IMR-90 (cell line): ENCODE measurements around the gene VHLL.

ENCODE experiments used
- BHLHE40 ChIP-seq: fragments of 150-350 bp; IDR thresholded peaks from 2 replicates; pipeline ENCODE4 v1.6.1; 2016; ENCODE audit warnings: mild to moderate bottlenecking, low read depth, low read length
- MXI1 ChIP-seq: IDR thresholded peaks from 2 replicates; pipeline ENCODE4 v1.6.1; 2012; ENCODE audit warnings: low read depth, mild to moderate bottlenecking, low read length, moderate library complexity, borderline replicate concordance
- POLR2A ChIP-seq: IDR thresholded peaks from 2 replicates; pipeline ENCODE4 v1.6.1; 2012; ENCODE audit warnings: mild to moderate bottlenecking, low read depth, low read length
- TF ChIP-seq, protein P1 (sequence below): conservative IDR thresholded peaks from 2 replicates; pipeline ENCODE4 v1.5.1; 2012; ENCODE audit warnings: mild to moderate bottlenecking, low read depth, low read length, improper control_type of control experiment

DNA sequence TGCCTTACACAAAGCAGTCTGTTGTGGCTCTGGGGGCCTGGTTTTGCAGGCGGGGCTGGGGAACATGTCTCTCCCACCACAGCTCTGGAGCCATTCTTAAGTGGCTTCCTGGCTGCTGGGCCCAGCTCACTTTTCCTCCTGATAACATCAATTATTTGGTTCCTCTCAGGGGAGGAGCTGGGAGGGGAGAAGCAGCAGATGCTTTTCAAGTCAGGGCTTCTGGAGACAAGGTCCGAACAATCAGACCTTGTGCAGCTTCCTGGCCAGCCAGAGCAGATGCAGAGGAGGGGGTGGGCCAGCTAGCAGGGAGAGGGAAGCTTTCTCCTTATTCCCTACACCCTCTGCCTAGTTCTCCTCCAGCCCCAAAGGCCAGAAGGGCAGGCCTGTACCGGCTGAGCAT, 47.6 kb downstream of the VHLL start:
- TF ChIP-seq, protein P1, sequence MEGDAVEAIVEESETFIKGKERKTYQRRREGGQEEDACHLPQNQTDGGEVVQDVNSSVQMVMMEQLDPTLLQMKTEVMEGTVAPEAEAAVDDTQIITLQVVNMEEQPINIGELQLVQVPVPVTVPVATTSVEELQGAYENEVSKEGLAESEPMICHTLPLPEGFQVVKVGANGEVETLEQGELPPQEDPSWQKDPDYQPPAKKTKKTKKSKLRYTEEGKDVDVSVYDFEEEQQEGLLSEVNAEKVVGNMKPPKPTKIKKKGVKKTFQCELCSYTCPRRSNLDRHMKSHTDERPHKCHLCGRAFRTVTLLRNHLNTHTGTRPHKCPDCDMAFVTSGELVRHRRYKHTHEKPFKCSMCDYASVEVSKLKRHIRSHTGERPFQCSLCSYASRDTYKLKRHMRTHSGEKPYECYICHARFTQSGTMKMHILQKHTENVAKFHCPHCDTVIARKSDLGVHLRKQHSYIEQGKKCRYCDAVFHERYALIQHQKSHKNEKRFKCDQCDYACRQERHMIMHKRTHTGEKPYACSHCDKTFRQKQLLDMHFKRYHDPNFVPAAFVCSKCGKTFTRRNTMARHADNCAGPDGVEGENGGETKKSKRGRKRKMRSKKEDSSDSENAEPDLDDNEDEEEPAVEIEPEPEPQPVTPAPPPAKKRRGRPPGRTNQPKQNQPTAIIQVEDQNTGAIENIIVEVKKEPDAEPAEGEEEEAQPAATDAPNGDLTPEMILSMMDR, result no peak
- TF ChIP-seq BHLHE40 (no peak), MXI1 (no peak), POLR2A (no peak)
